Stimulated activated effector memory CD8-positive, alpha-beta T cell treated with anti-CD3 and anti-CD28 coated beads, Interleukin-12 subunit alpha, Interleukin-12 subunit beta, amount 100 ng/mL, for 72 hours (primary cell): ENCODE measurements around the gene PRKCSH.

Source experiments
- ATAC-seq: fragments of 150-1000 bp; cut with Tn5 transposase; 2 replicates; pipeline ENCODE4 v1.10.0; 2021
- DNase-seq, 2 donors: peaks; one replicate each; pipeline ENCODE4 v3.0.0; 2021 to 2022; ENCODE audit warnings: low spot score in 2 of 2
- H3K27ac Mint-ChIP-seq: one replicate; pipeline ENCODE4 v1.8.0; 2022; ENCODE audit warnings: mild to moderate bottlenecking, mixed read lengths
- H3K36me3 Mint-ChIP-seq: one replicate; pipeline ENCODE4 v1.8.0; 2022; ENCODE audit warnings: mild to moderate bottlenecking, mixed read lengths
- H3K4me1 Mint-ChIP-seq: one replicate; pipeline ENCODE4 v1.8.0; 2022; ENCODE audit warnings: mixed read lengths
- H3K4me3 Mint-ChIP-seq: one replicate; pipeline ENCODE4 v1.8.0; 2022; ENCODE audit warnings: mild to moderate bottlenecking, mixed read lengths
- H3K9me3 Mint-ChIP-seq: one replicate; pipeline ENCODE4 v1.8.0; 2022; ENCODE audit warnings: mixed read lengths

PRKCSH gene

GRCh38 chr19:11494634-11495285, 59.3 kb downstream of the PRKCSH start:
- Mint-ChIP-seq H3K27ac (no peak overlapping the region), H3K9me3 (no peaks in the 10 kb centered on the region), H3K4me3 (no peak overlapping the region), H3K36me3 (peaks cover 50% of the 10 kb centered on the region), H3K4me1 (peaks cover 12% of the 10 kb centered on the region)
- no peak for ATAC-seq
- DNase-seq = no peak

- DNase-seq = no peak
- no peak for ATAC-seq
- Mint-ChIP-seq H3K9me3 (no peaks in the 10 kb centered on the region), H3K4me3 (no peak overlapping the region), H3K4me1 (peaks cover 18% of the 10 kb centered on the region), H3K27ac (no peak overlapping the region), H3K36me3 (peaks cover 50% of the 10 kb centered on the region)
These were observed 60.0 kb downstream of the PRKCSH start for GRCh38 chr19:11495481-11495880.

- peaks cover 48% of the 10 kb centered on the region for H3K36me3 Mint-ChIP-seq
- no peak overlapping the region for H3K27ac Mint-ChIP-seq
- ATAC-seq (no peak), DNase-seq (no peak)
- H3K4me3 Mint-ChIP-seq = no peak overlapping the region
- no peaks in the 10 kb centered on the region for H3K9me3 Mint-ChIP-seq
- H3K4me1 Mint-ChIP-seq = peaks cover 15% of the 10 kb centered on the region
These were observed 60.5 kb downstream of the PRKCSH start for GRCh38 chr19:11495885-11496284.

- peak; percentile 51 to 79 for DNase-seq
These were observed 61.1 kb downstream of the PRKCSH start for GRCh38 chr19:11496391-11497163.

GRCh38 chr19:11499220-11499726, 63.8 kb downstream of the PRKCSH start:
- Mint-ChIP-seq H3K36me3 (peaks cover 35% of the 10 kb centered on the region), H3K4me3 (no peak overlapping the region), H3K9me3 (no peaks in the 10 kb centered on the region)

More at GRCh38 chr19:11496391-11497163, 61.1 kb downstream of the PRKCSH start:
- Mint-ChIP-seq H3K4me1 (peaks cover 18% of the 10 kb centered on the region), H3K9me3 (no peaks in the 10 kb centered on the region), H3K4me3 (no peak overlapping the region), H3K27ac (no peak overlapping the region), H3K36me3 (peaks cover 51% of the 10 kb centered on the region)
- peak; percentile 77 for ATAC-seq

GRCh38 chr19:11499890-11500420, 64.5 kb downstream of the PRKCSH start:
- Mint-ChIP-seq H3K4me1 (peaks cover 26% of the 10 kb centered on the region), H3K27ac (peak overlapping the region; percentile 33), H3K4me3 (no peak overlapping the region), H3K9me3 (no peaks in the 10 kb centered on the region), H3K36me3 (peaks cover 35% of the 10 kb centered on the region)
- DNase-seq (no peak), ATAC-seq (no peak)

More at GRCh38 chr19:11499220-11499726, 63.8 kb downstream of the PRKCSH start:
- no peak for DNase-seq
- Mint-ChIP-seq H3K4me1 (peaks cover 19% of the 10 kb centered on the region), H3K27ac (peak overlapping the region; percentile 33)
- no peak for ATAC-seq
